ENCODE measurements around the gene TMEM129.
"Not testable (repeated sequence)": the region's sequence is repeated elsewhere in the genome, so short reads cannot be mapped to it uniquely, and the experiment has no call there.

The TMEM129 gene

DNA sequence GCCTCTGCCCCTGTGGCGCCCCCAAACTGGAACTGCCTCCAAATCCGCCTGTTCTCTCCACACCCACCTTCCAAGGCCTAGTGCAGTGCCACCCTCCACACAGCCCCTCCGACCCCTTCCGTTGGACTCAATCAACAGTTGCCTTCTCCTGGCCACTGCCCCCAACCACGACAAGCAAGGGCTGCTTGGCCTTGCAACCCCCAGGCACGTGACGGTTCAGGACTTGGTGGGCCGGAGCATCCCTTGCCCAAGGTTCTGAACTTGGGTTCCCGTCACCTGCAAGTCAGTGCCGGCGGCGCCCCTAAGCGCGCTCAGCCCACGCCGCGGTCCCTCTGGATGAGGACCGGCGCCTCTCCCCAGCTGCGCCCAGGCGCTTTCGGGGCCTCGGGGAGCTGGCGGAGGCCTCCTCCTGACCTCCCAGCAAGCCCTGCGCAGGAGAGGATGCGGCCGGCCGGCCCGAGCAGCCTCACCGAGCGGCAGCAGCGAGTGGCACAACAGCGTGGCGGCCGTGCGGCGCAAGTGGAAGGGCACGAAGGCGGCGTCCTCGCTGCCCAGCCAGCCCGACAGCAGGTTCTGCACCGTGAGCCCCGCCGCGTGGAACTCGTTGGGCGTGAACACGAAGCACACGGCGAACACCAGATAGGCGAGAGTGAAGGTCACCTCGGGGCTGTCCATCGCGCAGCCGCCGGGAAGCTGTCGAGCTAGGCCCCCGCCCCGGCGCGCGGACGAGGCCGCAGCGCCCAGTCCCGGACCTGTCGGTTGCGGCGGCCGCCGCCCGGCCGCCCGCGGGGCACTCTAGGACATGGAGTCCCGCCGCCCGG is 750 bp downstream of the TMEM129 start:
- no peak for DNase-seq (ENCODE audit: low read depth)

DNA sequence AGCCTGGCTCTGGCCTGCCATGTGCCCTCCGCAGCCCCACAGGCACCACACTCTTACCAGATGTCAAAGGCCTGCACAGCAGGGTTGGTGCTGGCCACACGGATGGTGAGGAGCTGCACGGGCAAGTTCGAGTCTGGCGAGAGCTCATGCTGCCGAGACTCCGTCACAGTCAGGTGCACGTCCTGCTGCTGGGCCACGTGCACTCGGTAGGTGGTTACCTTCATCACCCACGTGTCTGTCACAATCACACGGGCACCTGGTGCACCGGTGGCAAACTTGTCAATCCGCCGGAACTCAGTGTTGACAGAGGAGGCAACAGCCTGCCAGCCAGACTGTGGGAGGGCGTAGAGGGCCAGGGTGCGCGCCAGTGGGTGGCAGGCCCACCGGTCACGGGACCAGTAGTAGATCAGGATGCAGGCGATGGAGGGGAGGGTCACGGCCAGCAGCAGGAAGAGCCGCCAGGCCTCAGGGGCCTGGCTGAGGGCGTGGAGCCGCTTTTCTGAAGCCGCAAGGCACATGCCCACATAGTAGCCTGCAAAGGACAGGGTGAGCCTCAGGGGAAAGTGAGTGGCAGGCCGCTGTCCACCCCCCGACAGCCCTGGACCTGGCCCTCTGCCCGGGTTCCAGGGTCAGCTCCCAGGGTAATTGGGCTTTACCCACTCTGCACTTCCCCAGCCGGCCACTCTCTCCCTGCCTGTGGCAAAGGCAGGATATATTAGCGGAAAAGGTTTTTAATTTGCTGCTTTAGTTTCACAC is 2.9 kb downstream of the TMEM129 start:
- DNase-seq (ENCODE audit: low read depth) = no peak

DNA sequence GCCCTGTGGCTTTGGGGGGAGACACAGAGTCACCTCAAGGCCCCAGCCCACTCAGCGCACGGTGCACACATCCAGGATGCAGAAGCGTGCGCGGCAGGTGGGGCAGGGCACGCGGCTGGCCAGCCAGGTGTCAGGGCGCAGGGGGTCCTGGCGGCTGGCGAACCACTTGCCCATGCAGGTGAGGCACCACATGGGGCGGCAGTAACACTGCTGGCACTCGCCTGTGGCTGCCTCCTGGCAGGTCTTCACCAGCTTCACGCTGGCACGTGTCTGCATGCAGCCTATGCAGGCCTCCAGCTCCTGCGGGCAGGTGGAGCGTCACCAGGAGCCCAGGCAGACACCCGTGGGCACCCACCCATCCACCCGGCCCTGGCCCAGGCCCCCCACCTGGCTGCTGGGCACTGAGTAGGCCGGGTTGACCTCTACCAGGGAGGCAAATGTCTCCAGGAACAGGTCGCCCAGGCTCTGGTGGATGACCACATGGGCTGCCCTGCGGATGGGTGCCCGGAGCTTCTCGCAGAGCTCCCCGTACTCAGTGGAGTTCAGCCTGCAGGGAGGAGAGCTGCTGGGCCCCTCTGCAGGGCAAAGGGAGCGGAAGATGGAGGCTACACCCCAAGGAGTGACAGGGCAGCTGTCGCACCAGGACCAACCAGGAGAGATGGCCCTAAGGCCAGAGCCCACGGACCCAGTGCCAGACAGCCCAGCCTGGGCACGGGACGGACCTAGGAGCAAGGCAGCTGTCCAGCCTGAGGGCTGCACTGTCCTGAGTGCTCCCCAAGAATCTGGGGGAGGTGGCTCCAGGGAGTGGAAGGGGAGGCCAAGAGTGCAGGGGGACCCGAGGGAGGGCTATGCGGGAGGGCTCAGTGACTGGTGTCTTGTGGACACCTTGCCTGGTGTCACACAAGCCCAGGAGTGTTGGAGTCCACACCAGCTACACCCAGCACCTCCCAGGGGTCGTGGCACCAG is 3.7 kb downstream of the TMEM129 start:
- DNase-seq (ENCODE audit: low read depth) = no peak

DNA sequence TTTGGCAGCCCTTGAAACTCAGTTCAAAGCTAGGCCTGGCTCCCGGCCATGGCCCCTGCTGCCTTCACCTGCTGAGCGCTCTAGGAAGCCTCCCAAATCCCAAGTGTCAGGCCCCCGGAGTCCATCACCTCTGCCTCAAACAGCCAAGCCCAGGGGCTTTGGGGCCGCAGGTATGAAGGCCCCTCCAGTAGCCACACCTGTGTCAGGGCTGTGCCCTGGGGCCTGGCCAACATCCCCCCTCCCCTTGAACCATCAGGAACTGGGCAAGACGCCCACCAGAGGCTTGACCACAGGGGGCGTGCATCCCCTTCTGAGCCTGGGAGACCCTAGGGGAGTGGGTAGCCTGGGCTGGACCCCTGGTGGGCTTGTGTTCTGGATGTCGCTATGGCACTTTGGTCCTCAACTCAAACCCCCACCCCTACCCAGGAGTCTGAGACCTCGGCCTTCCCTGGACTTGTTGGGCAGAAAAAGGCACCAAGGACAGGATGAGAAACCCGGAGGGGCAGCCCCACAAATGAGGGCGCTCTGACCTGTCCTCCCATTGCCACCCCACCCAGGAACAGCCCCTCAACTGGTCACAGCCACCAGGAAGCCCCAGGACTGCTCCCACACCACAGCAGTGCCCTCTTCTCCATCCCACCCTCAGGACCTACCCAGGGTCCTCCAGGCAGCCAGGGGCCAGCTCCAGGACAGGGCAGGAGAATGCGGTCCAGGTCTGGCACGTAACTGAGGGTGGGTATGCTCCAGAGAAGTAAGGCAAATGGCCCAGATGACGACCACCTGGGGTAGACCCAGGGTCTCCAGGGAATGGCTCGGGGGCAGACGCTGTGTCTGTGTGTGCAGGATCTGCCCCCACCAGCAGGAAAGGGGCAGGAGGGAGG is 4.8 kb downstream of the TMEM129 start:
- no peak for DNase-seq (ENCODE audit: low read depth)

DNA sequence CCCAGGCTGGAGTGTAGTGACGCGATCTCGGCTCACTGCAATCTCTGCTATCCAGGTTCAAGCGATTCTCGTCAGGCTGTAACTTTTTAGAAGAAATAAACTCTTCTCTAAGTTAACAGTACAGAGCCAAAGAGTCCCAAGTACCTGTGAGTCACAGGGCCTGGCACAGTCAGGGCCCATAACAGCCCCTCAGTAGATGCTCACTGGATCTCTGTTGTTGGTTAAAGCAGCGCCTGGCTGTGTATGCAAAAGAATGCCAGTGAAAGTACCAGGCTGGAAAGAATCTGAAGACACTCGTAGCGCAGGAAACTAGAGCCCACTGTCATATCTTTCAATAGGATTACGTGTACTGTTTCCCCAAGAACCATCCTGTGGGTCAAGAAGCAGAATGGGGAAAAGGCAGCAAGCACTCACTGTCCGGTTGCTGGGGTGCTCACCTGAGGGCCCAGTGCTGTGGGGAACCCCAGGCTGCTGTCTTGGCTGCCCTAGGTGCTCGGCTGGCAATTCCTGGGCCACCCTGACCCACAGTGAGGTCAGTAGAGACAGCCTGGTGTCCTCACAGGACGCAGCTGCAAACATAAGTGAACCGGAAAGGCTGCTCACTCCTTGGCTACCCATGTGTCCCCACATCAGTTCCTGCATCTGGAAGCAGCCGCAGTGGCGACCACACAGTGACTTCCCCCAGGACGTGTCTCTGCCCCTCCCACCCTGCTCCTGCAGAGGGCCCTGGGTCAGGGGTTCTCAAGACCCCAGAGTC is 5.9 kb downstream of the TMEM129 start:
- DNase-seq (ENCODE audit: low read depth) = no peak

DNA sequence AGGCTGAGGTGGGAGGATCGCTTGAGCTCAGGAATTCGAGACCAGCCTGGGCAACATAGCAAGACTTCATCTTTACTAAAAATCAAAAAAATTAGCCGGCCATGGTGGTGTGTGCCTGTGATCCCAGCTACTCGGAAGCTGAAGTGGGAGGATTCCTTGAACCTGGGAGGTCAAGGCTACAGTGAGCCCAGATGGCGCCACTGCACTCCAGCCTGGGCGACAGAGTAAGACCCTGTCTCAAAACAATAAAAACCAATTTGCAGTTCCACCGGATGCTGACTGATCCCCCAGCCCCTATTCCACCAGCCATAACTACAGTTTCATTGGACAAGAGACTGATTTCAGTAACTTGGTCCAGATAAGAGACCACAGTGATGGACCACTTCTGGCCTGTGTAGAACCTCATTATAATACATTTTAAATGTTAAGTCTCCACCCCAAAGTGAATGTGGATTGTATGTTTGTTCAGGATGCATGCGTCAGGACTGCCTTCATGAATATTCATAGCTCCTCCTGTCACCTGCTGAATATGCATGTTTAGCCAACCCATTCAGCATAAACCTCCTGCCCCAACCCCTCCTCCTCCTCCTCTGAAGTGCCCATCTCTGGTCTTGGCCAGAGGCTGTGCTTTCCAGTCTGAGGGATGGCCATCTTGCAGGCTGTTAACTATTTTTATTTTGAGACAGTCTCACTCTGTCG is 6.7 kb downstream of the TMEM129 start:
- DNase-seq (ENCODE audit: low read depth) = no peak

DNA sequence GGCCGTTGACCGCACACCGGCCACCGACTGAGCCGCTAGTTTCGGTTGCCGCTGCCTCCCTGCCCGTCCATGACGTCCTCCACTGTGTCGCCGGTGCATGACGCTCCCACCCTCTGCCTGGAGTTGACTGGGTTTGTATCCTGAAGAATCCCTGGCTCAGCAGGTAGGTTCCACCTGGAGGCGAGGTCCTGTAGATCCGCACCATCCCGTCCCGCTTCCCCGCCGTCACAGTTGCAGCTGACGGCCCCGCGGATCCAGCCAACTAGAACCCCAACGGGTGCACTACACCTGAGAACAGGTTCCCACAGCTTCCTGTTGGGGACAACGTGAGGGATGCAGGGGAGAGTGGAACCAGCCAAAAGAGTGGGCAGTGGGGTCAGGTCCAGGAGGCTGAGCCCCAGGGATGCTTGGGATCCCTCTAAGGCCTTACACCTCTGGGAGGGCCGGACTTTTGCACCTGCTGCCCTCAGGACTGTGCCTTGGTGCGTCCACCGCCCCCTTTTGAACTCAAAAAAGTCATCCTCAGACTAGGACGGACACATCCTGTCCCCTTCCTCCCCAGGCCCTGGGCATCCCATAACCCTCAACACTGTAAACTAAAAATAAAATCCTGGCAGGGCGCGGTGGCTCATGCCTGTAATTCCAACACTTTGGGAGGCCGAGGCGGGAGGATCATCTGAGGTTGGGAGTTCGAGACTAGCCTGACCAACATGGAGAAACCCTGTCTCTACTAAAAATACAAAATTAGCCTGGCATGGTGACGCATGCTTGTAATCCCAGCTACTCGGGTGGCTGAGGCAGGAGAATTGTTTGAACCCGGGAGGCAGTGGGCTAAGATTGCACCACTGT is 7.9 kb downstream of the TMEM129 start:
- DNase-seq (ENCODE audit: low read depth) = no peak

DNA sequence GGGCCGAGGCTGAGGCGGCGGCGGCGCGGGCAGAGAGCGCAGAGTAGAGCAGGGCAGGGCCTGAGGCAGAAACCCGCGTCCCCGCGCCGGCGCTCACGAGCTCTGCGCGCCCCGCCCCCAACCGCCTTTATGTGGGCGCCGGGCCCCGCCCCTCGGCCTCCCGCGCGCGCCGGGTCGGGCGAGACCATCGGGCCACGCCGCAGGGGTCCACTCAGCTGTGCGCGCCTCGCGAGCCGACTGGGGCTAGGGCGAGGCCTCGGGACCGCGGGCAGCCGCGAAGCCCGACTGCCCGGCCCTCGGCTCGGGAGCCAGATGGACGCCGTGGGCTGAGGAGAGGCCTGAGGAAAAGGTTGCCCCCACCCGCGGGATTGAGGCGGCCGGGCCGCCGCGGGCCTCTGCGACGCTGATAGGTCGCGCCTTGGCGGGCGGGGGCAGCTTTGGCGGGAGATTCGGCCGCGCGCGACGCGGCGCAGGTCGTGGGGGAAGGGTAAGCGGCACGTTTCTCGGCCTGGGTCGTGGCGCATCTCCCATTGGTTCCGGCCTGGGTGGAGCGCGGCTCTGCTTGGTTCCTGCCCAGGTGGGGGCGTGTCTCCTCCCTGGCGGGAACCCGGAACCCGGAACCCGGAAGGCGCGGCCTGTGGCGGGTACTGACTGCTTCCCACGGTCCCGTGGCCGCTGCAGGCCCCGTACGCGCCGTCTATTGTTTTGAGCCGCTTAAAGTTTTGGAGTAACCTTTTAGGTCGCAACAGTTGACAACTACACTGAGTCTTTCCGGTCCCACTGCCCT is 8.7 kb downstream of the TMEM129 start, which contains the start of gene SLBP:
SLBP (minus strand) TSS at position 104 of the 787 bp plus-strand sequence. CDS start 131 bp downstream, outside the sequence.
- DNase-seq (ENCODE audit: low read depth) = peak; percentile 99

DNA sequence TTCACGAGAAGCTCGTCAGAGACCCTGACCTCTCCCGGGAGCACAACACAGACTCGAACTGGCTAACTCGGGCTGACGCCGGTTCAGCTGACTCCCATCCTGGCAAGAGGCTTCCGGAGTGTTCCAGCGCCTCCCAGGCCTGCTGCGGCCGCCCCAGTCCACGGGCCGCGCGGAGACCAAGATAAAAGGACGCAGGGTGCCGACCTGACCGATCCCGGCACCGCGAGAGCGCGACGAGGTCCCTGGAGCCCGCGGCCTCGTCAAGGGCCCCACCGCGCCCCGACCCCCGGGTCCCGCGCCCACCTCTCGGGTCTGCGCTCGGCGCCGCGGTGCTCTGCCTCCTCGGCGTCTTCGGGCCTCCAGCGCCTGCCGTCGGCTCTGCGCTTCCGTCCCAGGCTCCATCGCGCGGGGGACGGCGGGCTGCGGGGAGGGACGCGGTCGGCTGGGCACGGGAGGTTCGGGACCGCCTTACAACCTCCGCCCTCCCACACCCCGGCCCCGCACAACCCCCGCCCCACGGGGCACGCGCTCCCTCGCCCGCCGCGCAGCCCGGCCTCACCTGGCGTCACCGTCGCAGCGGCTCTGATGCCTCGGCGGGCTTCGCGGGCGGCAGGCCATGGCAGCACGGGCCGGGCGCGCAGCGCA is 9.4 kb downstream of the TMEM129 start:
- peak; percentile 25 for DNase-seq (ENCODE audit: low read depth)

DNA sequence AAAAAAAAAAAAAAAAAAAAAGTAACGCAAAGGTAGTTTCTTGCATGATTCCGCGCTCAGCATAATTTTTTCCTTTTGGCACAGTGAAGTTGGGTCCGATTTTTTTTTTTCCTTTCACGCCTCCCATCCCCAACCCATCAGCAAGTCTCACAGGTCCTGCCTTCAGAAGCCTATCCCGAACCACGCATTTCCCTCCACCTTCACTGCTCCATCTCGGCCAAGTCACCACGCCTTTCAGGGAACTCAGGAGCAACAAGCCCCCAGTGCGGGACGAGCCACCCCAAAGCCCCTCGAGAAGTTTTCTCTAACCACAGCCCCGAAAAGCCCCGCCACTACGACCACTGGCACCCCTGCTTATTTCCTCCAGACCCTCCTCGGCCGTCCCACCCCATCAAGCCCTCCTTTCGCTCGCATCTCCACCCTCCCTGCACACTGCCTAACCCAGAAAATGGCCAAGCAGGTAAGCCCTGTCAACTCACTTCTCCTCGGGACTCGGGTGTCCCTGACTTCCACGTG is 10.0 kb downstream of the TMEM129 start:
- DNase-seq (ENCODE audit: low read depth) = no peak

DNA sequence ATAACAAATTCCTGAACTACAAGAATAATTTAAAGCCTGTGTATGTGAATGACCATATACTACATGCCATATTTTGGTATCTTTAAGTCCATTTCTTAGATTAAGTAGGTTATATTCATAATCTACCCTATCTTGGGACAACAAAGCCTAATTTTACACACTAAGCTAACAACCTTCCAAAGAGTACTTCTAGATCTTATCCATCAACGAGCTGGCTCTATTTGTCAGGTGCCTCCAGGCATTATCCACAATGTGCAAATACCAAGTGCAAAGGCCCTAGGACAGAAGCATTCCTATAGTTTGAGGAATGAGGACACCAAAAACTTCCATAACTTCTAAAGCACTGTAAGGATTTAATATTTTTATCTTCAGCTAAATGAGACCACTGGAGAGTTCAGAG is 12.5 kb downstream of the TMEM129 start:
- no peak for DNase-seq (ENCODE audit: low read depth)

DNA sequence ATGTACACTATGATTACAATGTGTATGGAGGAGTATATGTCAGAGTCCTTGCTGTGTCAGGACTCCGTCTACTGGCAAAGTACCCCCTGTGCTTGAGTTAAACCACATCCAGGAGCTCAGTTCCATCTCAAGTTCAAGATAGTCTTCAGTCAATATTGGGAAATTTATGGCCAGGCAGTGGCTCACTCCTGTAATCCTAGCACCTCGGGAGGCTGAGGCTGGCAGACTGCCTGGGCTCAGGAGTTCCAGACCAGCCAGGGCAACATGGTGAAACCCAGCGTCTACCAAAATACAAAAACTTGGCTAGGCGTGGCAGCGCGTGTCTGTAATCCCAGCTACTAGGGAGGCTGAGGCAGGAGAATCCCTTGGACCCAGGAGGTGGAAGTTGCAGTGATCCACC is 14.8 kb downstream of the TMEM129 start:
- no peak for DNase-seq (ENCODE audit: low read depth)

DNA sequence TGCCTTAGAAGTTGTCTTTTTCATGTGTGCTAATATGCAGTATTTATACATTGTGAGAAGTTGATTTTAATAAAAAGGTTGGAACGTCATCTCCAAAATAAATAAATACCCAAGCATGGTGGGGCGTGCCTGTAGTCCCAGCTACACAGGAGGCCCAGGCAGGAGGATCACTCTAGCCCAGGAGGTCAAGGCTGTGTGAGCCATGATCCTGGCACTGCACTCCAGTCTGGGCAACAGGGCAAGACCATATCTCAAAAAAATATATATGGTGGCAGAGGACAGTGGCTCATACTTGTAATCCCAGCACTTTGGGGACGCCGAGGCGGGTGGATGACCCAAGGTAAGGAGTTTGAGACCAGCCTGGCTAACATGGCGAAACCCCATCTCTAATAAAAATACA is 15.4 kb downstream of the TMEM129 start:
- DNase-seq (ENCODE audit: low read depth) = no peak

DNA sequence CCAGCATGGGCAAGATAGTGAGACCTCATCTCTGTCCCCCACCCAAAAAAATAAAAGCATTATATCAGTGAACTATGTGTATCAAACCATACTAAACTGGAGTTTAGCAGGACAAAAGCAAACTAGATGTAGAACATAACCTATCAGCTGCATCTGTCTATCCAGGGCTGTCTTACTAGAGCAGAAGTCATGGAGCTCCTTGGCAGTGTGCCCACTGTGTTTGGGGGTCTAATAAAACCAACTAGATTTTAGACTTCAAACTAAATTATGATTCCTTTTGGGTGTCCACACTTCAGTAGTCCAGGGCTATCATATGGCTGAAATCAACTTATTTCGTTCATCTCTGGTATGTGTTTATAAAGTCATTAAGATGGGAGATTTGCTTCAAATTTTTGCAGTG is 17.3 kb downstream of the TMEM129 start:
- no peak for DNase-seq (ENCODE audit: low read depth)

DNA sequence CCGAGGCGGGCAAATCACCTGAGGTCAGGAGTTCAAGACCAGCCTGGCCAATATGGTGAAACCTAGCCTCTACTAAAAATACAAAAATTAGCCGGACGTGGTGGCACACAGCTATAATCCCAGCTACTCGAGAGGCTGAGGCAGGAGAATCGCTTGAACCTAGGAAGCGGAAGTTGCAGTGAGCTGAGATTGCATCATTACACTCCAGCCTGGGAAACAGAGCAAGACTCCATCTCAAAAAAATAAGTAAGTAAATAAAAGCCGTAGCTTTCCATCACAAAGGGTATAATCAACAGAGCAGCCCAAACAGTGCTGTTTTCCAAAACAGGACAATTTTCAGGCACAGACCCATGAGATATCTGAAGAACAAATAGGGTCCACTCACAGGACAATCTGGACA is 19.5 kb downstream of the TMEM129 start:
- DNase-seq (ENCODE audit: low read depth) = not testable (repeated sequence)

DNA sequence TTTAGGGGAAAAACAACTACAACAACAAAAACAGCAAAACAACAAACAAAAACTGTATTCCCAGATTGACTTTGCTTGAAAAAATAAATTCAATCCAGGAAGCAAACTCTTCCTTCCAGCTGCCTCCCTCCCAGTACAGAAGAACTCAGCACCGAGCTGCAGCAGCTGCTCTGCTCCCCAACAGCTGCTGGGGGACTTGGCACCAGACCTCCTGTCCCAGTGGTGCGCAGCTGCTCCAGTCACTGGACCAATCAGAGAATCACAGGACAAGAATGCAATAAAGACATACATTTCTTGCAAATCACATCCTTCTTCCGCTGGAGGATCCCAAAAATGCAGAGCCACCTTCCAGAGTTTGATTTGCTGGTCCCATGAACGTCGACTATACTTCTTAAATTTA is 25.2 kb downstream of the TMEM129 start:
- DNase-seq (ENCODE audit: low read depth) = no peak

Data from T follicular helper cell (primary cell).